Gastroesophageal sphincter (tissue), 3 donors: ENCODE data around the gene ADGRE3.

Experiments used
- EP300 ChIP-seq: sonication (generic); formaldehyde crosslinking; IDR thresholded peaks from one replicate; pipeline ENCODE4 v1.6.1; 2017; ENCODE audit warnings: antibody characterized with exemption, mild to moderate bottlenecking
- POLR2A ChIP-seq, 2 donors: fragments of 450-650 bp; IDR thresholded peaks; one replicate each; pipeline ENCODE4 v1.6.1; 2017; ENCODE audit warnings: antibody characterized with exemption in 2 of 2, mild to moderate bottlenecking in 2 of 2, moderate library complexity in 1 of 2
- POLR2AphosphoS5 ChIP-seq: sonication (generic); formaldehyde crosslinking; IDR thresholded peaks from one replicate; pipeline ENCODE4 v1.6.1; 2017; ENCODE audit warnings: antibody characterized with exemption
- TF ChIP-seq, protein P1 (sequence below), 4 experiments: fragments of 200-600 bp in 2 of 4; fragments of 450-650 bp in 2 of 4; sonication (generic) in 1 of 4; IDR thresholded peaks; one replicate each; pipeline ENCODE4 v1.5.1; 2017 to 2019; ENCODE audit warnings: antibody characterized with exemption in 4 of 4, mild to moderate bottlenecking in 2 of 4, moderate library complexity in 2 of 4

DNA sequence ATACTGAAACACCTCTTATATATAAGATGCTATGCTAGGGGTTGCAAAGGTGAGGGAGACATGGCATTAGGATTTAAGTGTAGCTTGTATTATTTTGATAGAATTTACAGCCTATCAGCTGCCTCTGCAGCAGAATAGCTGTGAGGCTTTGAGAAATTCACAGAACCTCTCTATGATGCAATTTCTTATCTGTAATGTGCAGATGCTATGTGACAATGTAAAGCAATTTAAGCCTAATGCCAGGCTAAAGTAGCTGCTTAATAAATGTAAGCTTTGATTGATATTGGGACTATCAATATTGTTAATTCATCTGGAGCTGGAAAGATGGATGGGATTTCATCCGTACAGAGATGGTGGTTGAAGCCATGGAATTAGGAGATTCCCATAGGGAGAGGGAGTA is 1.6 kb downstream of the ADGRE3 start:
- TF ChIP-seq, protein P1, sequence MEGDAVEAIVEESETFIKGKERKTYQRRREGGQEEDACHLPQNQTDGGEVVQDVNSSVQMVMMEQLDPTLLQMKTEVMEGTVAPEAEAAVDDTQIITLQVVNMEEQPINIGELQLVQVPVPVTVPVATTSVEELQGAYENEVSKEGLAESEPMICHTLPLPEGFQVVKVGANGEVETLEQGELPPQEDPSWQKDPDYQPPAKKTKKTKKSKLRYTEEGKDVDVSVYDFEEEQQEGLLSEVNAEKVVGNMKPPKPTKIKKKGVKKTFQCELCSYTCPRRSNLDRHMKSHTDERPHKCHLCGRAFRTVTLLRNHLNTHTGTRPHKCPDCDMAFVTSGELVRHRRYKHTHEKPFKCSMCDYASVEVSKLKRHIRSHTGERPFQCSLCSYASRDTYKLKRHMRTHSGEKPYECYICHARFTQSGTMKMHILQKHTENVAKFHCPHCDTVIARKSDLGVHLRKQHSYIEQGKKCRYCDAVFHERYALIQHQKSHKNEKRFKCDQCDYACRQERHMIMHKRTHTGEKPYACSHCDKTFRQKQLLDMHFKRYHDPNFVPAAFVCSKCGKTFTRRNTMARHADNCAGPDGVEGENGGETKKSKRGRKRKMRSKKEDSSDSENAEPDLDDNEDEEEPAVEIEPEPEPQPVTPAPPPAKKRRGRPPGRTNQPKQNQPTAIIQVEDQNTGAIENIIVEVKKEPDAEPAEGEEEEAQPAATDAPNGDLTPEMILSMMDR (IDR thresholded peaks at IDR 0.05) = no peak
- no peak for TF ChIP-seq POLR2AphosphoS5
- no peak for TF ChIP-seq POLR2A (IDR thresholded peaks at IDR 0.05)
- TF ChIP-seq EP300 = no peak
